ENCODE measurements around the gene FEZF1.
"Not testable (repeated sequence)": the region's sequence is repeated elsewhere in the genome, so short reads cannot be mapped to it uniquely, and the experiment has no call there.

- not testable (repeated sequence) for TF ChIP-seq CTCF, POLR2A (IDR thresholded peaks at IDR 0.05)
These were observed 19.9 kb downstream of the FEZF1 start for GRCh38 chr7:122284608-122285007.

Data from testis (tissue), 2 donors.